Keratinocyte (primary cell): ENCODE results near the gene SNCAIP. TPM values are rescaled to one million over a fixed set of nuclear protein-coding genes. Genes with fewer than 3 reads are reported as not detected.

Experiments
- DNase-seq: peaks from one replicate; pipeline ENCODE4 v3.0.0-alpha.2; 2011; ENCODE audit warnings: low read depth, missing footprints, low spot score
- FAIRE-seq: peaks from 2 replicates; lab custom pipeline; 2011; peaks lifted over from hg19 to GRCh38; lab: Jason Lieb, UNC
- H2AFZ ChIP-seq: 2 replicates; pipeline ENCODE4 v1.6.0; 2012; ENCODE audit warnings: low read length, control low read depth, inconsistent platforms; ENCODE audit not compliant: control insufficient read depth
- H3K27ac ChIP-seq: 2 replicates; pipeline ENCODE4 v1.5.1; 2011; ENCODE audit warnings: low read length; ENCODE audit not compliant: control insufficient read depth, insufficient read depth
- H3K27me3 ChIP-seq: 3 replicates; pipeline ENCODE4 v1.6.0; 2011; ENCODE audit warnings: low read length; ENCODE audit not compliant: control insufficient read depth, insufficient read depth; ENCODE audit errors: extremely low read depth
- H3K36me3 ChIP-seq, 2 experiments: 2 replicates in 1 of 2; 3 replicates in 1 of 2; pipeline ENCODE4 v1.5.1; 2011; ENCODE audit warnings: low read length in 2 of 2, mild to moderate bottlenecking in 1 of 2; ENCODE audit not compliant: control insufficient read depth in 2 of 2, insufficient read depth in 2 of 2; ENCODE audit errors: extremely low read depth in 1 of 2
- H3K4me1 ChIP-seq: 3 replicates; pipeline ENCODE4 v1.5.1; 2011; ENCODE audit warnings: low read length; ENCODE audit not compliant: control insufficient read depth, insufficient read depth; ENCODE audit errors: extremely low read depth
- H3K4me2 ChIP-seq: 3 replicates; pipeline ENCODE4 v1.6.0; 2011; ENCODE audit warnings: low read depth, low read length; ENCODE audit not compliant: control insufficient read depth, insufficient read depth; ENCODE audit errors: extremely low read depth
- H3K4me3 ChIP-seq, 3 experiments: fragments of 200-600 bp in 1 of 3; sonication (generic) in 1 of 3; 2 replicates in 2 of 3; 3 replicates in 1 of 3; pipeline ENCODE4 v1.5.1; 2011 to 2016; ENCODE audit warnings: low read length in 3 of 3, mild to moderate bottlenecking in 3 of 3, control low read depth in 2 of 3, inconsistent platforms in 1 of 3, low read depth in 1 of 3, mixed read lengths in 1 of 3, mixed run types in 1 of 3, moderate library complexity in 1 of 3; ENCODE audit not compliant: control insufficient read depth in 2 of 3, insufficient read depth in 2 of 3; ENCODE audit errors: extremely low read depth in 1 of 3
- H3K79me2 ChIP-seq: 2 replicates; pipeline ENCODE4 v1.6.0; 2012; ENCODE audit warnings: low read length; ENCODE audit not compliant: control insufficient read depth, insufficient read depth
- H3K9ac ChIP-seq: 3 replicates; pipeline ENCODE4 v1.6.0; 2011; ENCODE audit warnings: low read length; ENCODE audit not compliant: control insufficient read depth, insufficient read depth; ENCODE audit errors: extremely low read depth
- H3K9me1 ChIP-seq: 3 replicates; pipeline ENCODE4 v1.6.0; 2011; ENCODE audit warnings: low read length; ENCODE audit not compliant: control insufficient read depth, insufficient read depth; ENCODE audit errors: extremely low read depth
- H3K9me3 ChIP-seq: 2 replicates; pipeline ENCODE4 v1.5.1; 2012; ENCODE audit warnings: low read depth, low read length; ENCODE audit not compliant: control insufficient read depth
- H4K20me1 ChIP-seq: 3 replicates; pipeline ENCODE4 v1.6.0; 2011; ENCODE audit warnings: low read length; ENCODE audit not compliant: control insufficient read depth, insufficient read depth; ENCODE audit errors: extremely low read depth
- CTCF ChIP-seq, 3 experiments: IDR thresholded peaks in 1 of 3; conservative IDR thresholded peaks in 1 of 3; optimal IDR thresholded peaks in 1 of 3; 2 replicates in 2 of 3; 3 replicates in 1 of 3; pipeline versions ENCODE3 to v1.5.1; 2011; ENCODE audit warnings: low read length in 3 of 3, mild to moderate bottlenecking in 3 of 3, moderate library complexity in 2 of 3, control low read depth in 1 of 3, inconsistent platforms in 1 of 3; ENCODE audit not compliant: insufficient read depth in 2 of 3; ENCODE audit errors: extremely low read depth in 1 of 3
- EZH2 ChIP-seq: IDR thresholded peaks from one replicate; pipeline ENCODE4 v1.6.1; 2012; ENCODE audit warnings: inconsistent platforms, mild to moderate bottlenecking, low read length, moderate library complexity
- dilution Hi-C: fragments of 300-500 bp; cut with MboI; formaldehyde crosslinking; loops from one replicate; pipeline ENCODE4 v1.7.0; 2020; ENCODE audit warnings: low sequenced_read_pairs; ENCODE audit not compliant: extremely low pct_ligation_motif_present
- polyA plus RNA-seq, 5 experiments: library from polyadenylated mRNA; depleted of rRNA in 3 of 5; stranded (reverse) in 3 of 5; stranded (forward) in 1 of 5; unstranded in 1 of 5; fragments of >200 nt; gene quantifications; 1 replicate in 1 of 5; 2 replicates in 3 of 5; 3 replicates in 1 of 5; pipeline versions ENCODE4 v1.2.1 to v1.2.3, GENCODE V29; 2011 to 2012; ENCODE audit warnings: missing spikeins in 2 of 5, low read depth in 1 of 5, low replicate concordance in 1 of 5

SNCAIP gene
- polyA plus RNA-seq, 1 donor (not counting 4 experiments of a cell fraction or from before 2014, with no cell fraction given) = not detected

DNA sequence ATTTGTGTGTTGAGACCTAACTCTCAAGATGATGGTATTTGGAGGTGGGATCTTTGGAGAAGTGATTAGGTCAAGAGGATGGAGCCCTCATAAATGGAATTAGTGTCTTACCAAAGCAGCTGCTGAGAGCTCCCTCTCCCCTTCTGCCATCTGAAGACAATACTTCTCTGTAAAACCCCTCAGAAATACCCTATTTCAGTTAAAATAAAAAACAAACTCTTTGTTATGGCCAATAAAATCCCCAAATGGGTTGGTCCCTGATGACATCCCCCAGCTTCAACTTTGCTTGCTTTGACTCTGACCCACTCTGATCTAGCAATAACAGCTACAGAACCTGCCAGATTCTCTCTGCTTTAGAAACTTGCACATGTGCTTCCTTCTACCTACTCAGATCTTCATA, 100.9 kb downstream of the SNCAIP start:
- H2AFZ ChIP-seq = no peak overlapping the region
- H3K9me3 ChIP-seq = no peaks in the 10 kb centered on the region
- no peak for FAIRE-seq
- H3K9me1 ChIP-seq = no peaks in the 10 kb centered on the region
- H3K4me2 ChIP-seq = no peak overlapping the region
- no peak overlapping the region for H3K27ac ChIP-seq
- no peak overlapping the region for H3K9ac ChIP-seq
- no peaks in the 10 kb centered on the region for H3K79me2 ChIP-seq
- no peak overlapping the region for H3K4me3 ChIP-seq
- peaks cover 5% of the 10 kb centered on the region for H3K27me3 ChIP-seq
- no peak for TF ChIP-seq EZH2
- no peak for TF ChIP-seq CTCF (optimal IDR thresholded peaks at IDR 0.05 in 1 of 3, IDR thresholded peaks at IDR 0.05 in 1 of 3, conservative IDR thresholded peaks at IDR 0.05 in 1 of 3; ENCODE audit: extremely low read depth in 1 of 3, insufficient read depth in 2 of 3, low read length in 3 of 3)
- H3K4me1 ChIP-seq = no peaks in the 10 kb centered on the region
- H3K36me3 ChIP-seq = no peaks in the 10 kb centered on the region
- H4K20me1 ChIP-seq = no peaks in the 10 kb centered on the region
- dilution Hi-C loops = no loop called here
- DNase-seq = no peak

GRCh38 chr5:122413722-122414121, 101.7 kb downstream of the SNCAIP start:
- H3K9me3 ChIP-seq = no peaks in the 10 kb centered on the region
- no peaks in the 10 kb centered on the region for H3K9me1 ChIP-seq
- H3K27me3 ChIP-seq = peaks cover 5% of the 10 kb centered on the region
- TF ChIP-seq CTCF (optimal IDR thresholded peaks at IDR 0.05 in 1 of 3, IDR thresholded peaks at IDR 0.05 in 1 of 3, conservative IDR thresholded peaks at IDR 0.05 in 1 of 3; ENCODE audit: extremely low read depth in 1 of 3, insufficient read depth in 2 of 3, low read length in 3 of 3) (no peak), EZH2 (no peak)
- dilution Hi-C loops = no loop called here
- H2AFZ ChIP-seq = no peak overlapping the region
- H3K79me2 ChIP-seq = no peaks in the 10 kb centered on the region
- DNase-seq (no peak), FAIRE-seq (no peak)
- H3K4me3 ChIP-seq = no peak overlapping the region
- no peak overlapping the region for H3K9ac ChIP-seq
- no peak overlapping the region for H3K4me2 ChIP-seq
- H3K27ac ChIP-seq = no peak overlapping the region
- no peaks in the 10 kb centered on the region for H3K4me1 ChIP-seq
- H4K20me1 ChIP-seq = no peaks in the 10 kb centered on the region
- no peaks in the 10 kb centered on the region for H3K36me3 ChIP-seq
